A549 (cell line): ENCODE measurements around the gene TMEM232.

ENCODE experiments used
- CTCF ChIP-seq: fragments of >200 bp; sonication (Bioruptor Twin); formaldehyde crosslinking; IDR thresholded peaks from 3 replicates; pipeline ENCODE4 v1.5.1; 2016
- MAZ ChIP-seq: fragments of 150-350 bp; IDR thresholded peaks from 2 replicates; pipeline ENCODE4 v1.6.1; 2014; ENCODE audit warnings: antibody characterized with exemption, low read depth, low read length, borderline replicate concordance
- NR3C1 ChIP-seq: fragments of >200 bp; sonication (Bioruptor Twin); formaldehyde crosslinking; IDR thresholded peaks from 3 replicates; pipeline ENCODE4 v1.6.1; 2017
- SREBF2 ChIP-seq: fragments of 450-650 bp; IDR thresholded peaks from 2 replicates; pipeline ENCODE4 v1.6.1; 2014; ENCODE audit warnings: mild to moderate bottlenecking, moderate library complexity

DNA sequence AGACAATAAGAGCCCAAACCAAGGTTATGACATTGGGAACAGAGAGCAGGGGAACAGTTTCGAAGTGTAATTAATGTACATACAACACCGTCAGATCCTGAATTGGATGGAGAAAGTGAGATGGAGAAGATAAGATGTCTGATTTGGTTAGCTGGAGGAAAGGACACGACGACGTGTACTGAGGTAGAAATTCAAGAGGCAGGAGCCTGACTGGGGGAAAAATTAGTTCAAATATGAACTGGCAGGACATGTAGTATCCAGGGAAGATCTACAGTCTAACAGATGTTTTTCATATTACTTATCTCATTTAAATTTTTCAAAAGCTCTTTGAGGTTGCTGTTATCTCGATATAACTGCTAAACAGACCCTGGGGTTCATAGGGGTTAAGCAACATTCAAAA lies 114.7 kb downstream of the TMEM232 start:
- TF ChIP-seq CTCF (no peak), MAZ (no peak), SREBF2 (no peak), NR3C1 (no peak)
